Smooth muscle cell (in vitro differentiated cells): Measurements from ENCODE around the gene DNAJC18. TPM values are rescaled to one million over a fixed set of nuclear protein-coding genes. Genes with fewer than 3 reads are reported as not detected.

Experiments used
- DNase-seq: peaks from one replicate; lab custom pipeline; 2025; ENCODE audit not compliant: unreplicated experiment; lab: John Stamatoyannopoulos, UW
- H2AFZ ChIP-seq: fragments of 200-600 bp; sonication (generic); 2 replicates; pipeline ENCODE4 v1.6.0; 2016; ENCODE audit warnings: antibody characterized with exemption, low read depth, mild to moderate bottlenecking
- H3F3A ChIP-seq: fragments of 200-600 bp; sonication (generic); 2 replicates; pipeline ENCODE4 v1.6.0; 2017; ENCODE audit warnings: antibody characterized with exemption, low read depth
- H3K27ac ChIP-seq: fragments of 200-600 bp; sonication (generic); 2 replicates; pipeline ENCODE4 v1.5.1; 2016; ENCODE audit warnings: low read depth, mild to moderate bottlenecking
- H3K27me3 ChIP-seq: fragments of 200-600 bp; sonication (generic); 2 replicates; pipeline ENCODE4 v1.6.1; 2016; ENCODE audit warnings: low read depth, mild to moderate bottlenecking
- H3K36me3 ChIP-seq: fragments of 200-600 bp; sonication (generic); 2 replicates; pipeline ENCODE4 v1.5.1; 2016; ENCODE audit warnings: low read depth
- H3K4me1 ChIP-seq: fragments of 200-600 bp; sonication (generic); 2 replicates; pipeline ENCODE4 v1.5.1; 2016; ENCODE audit warnings: low read depth
- H3K4me2 ChIP-seq: fragments of 200-600 bp; sonication (generic); 2 replicates; pipeline ENCODE4 v1.6.0; 2016; ENCODE audit warnings: mild to moderate bottlenecking
- H3K4me3 ChIP-seq: fragments of 200-600 bp; sonication (generic); 2 replicates; pipeline ENCODE4 v1.5.1; 2016; ENCODE audit warnings: mild to moderate bottlenecking
- H3K79me2 ChIP-seq: fragments of 200-600 bp; sonication (generic); 2 replicates; pipeline ENCODE4 v1.6.0; 2016; ENCODE audit warnings: low read depth, mild to moderate bottlenecking
- H3K9ac ChIP-seq: fragments of 200-600 bp; sonication (generic); 2 replicates; pipeline ENCODE4 v1.6.0; 2016; ENCODE audit warnings: low read depth
- H3K9me3 ChIP-seq: fragments of 200-600 bp; sonication (generic); replicated peaks from 2 replicates; pipeline ENCODE4 v1.5.1; 2016; ENCODE audit warnings: low read depth
- H4K20me1 ChIP-seq: fragments of 200-600 bp; sonication (generic); 2 replicates; pipeline ENCODE4 v1.6.0; 2016; ENCODE audit warnings: low read depth
- CTCF ChIP-seq: fragments of 200-600 bp; sonication (generic); IDR thresholded peaks from 2 replicates; pipeline ENCODE4 v1.5.1; 2017; ENCODE audit warnings: borderline replicate concordance, mild to moderate bottlenecking, antibody characterized with exemption; ENCODE audit not compliant: insufficient read depth, poor library complexity, severe bottlenecking
- WGBS: methylation state at CpG from one replicate; pipeline ENCODE4 v1.1.7; 2016; ENCODE audit warnings: low lambda C conversion rate; 5-methylcytosine and 5-hydroxymethylcytosine counted together
- polyA plus RNA-seq: library from polyadenylated mRNA; unstranded; fragments of >200 nt; fragmentation: Nextera tagmentation; extraction: Ambion mirVana; gene quantifications from 2 replicates; pipeline ENCODE4 v1.2.1, GENCODE V29; 2016
- total RNA-seq: library from RNA; depleted of rRNA; stranded (reverse); fragments of >200 nt; gene quantifications from 2 replicates; pipeline ENCODE4 v1.2.3, GENCODE V29; 2014

The DNAJC18 gene
- total and polyA plus RNA-seq, 2 experiments from 2014 or later, result 9.6 to 16.9 TPM

DNA sequence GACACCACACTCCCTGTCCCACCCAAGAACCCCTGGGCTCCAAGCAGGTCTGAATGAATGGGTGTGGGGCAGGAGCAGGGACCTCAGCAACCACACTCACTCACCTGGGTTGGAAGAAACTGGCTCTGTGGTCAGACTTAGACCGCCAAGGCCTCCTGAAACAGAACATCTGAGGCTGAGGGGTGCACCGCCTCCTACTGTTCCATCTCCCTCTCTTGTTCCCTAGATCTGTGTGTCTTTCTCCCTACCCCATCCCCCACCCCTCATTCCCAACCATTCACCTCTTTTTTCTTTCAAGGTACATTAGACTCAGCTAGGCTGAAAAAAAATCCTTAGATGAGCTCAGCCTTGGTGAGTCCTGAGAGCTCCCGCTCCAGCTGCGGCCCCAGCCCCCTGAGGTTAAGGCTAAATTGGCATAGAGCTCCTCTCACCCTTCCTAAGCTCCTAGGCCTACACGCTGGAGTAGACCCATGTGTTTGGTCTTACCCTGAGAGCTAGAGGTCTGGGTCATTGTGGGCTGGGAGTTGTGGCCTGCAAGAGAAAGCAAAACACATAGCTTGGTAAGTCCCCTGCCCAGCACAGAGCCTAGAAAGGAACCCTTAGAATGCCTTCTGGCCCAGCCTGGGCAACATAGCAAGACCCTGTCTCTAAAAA lies 18.5 kb upstream of the DNAJC18 start:
- Histone ChIP-seq H3K36me3 (no peaks in the 10 kb centered on the region), H3K79me2 (no peaks in the 10 kb centered on the region), H3K9ac (no peak overlapping the region), H3K4me2 (no peak overlapping the region), H2AFZ (no peak overlapping the region), H3F3A (no peaks in the 10 kb centered on the region), H3K27ac (no peak overlapping the region), H3K4me3 (no peak overlapping the region), H3K27me3 (no peaks in the 10 kb centered on the region), H4K20me1 (no peaks in the 10 kb centered on the region), H3K4me1 (no peaks in the 10 kb centered on the region), H3K9me3 (no peaks in the 10 kb centered on the region)
- no peak for TF ChIP-seq CTCF
- WGBS, result 93% methylated on average over 5 of the region's 5 CpGs
- DNase-seq, result no peak

GRCh38 chr5:139457241-139457640 lies 17.9 kb upstream of the DNAJC18 start:
- H3F3A ChIP-seq, result no peaks in the 10 kb centered on the region
- no peaks in the 10 kb centered on the region for H3K9me3 ChIP-seq
- H3K4me3 ChIP-seq, result no peak overlapping the region
- H3K9ac ChIP-seq, result no peak overlapping the region
- 94% methylated on average over 5 of the region's 5 CpGs for WGBS
- H3K79me2 ChIP-seq, result no peaks in the 10 kb centered on the region
- no peaks in the 10 kb centered on the region for H3K4me1 ChIP-seq
- no peak for TF ChIP-seq CTCF
- no peak overlapping the region for H3K4me2 ChIP-seq
- no peak overlapping the region for H2AFZ ChIP-seq
- no peaks in the 10 kb centered on the region for H3K27me3 ChIP-seq
- H4K20me1 ChIP-seq, result no peaks in the 10 kb centered on the region
- no peak overlapping the region for H3K27ac ChIP-seq
- H3K36me3 ChIP-seq, result no peaks in the 10 kb centered on the region
- DNase-seq, result no peak

DNA sequence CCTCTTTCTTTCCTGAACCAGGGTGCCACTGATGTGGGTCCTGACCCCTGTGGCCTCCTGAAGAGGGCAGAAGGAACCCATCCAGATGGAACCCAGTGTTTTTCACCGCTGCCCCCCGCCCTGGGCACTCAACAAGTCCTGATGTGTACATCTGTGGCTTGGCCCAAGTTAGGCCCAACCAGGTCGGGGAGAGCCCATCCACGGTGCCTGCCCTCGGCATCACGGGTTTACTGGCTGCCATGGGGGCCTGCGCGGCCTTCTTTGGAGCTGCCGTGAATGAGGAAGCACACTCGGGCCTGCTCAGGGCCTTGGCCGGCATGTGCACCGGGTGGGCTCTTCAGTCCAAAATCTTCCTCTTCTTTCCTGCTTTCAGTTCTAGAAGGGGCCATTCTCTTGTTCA lies 17.5 kb upstream of the DNAJC18 start:
- no peak for TF ChIP-seq CTCF
- Histone ChIP-seq H3K27ac (no peak overlapping the region), H3K9me3 (no peaks in the 10 kb centered on the region), H3F3A (no peaks in the 10 kb centered on the region), H3K4me3 (no peak overlapping the region), H3K4me1 (no peaks in the 10 kb centered on the region), H2AFZ (no peak overlapping the region), H3K9ac (no peak overlapping the region), H3K27me3 (no peaks in the 10 kb centered on the region), H3K79me2 (no peaks in the 10 kb centered on the region), H4K20me1 (no peaks in the 10 kb centered on the region), H3K36me3 (no peaks in the 10 kb centered on the region), H3K4me2 (no peak overlapping the region)
- DNase-seq, result no peak
- 97% methylated on average over 12 of the region's 12 CpGs for WGBS
